ENCODE results near the gene TMCO1.

DNA sequence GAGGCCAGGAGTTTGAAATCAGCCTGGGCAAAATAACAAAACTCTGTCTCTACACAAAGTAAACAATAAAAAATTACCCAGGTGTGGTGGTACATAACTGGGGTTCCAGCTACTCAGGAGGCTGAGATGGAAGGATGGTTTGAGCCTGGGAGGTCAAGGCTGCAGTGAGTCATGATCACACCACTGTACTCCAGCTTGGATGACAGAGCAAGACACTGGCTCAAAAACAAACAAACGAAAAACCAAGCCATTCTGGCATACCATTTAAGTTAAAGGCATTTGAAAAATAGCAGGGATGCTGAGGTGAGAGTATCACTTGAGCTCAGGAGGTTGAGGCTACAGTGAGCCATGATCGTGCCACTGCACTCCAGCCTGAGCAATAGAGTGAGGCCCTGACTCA is 65.0 kb downstream of the TMCO1 start:
- TF ChIP-seq EZH2phosphoT487 (IDR thresholded peaks at IDR 0.05; ENCODE audit: borderline replicate concordance), result no peak
- TF ChIP-seq, protein P1, sequence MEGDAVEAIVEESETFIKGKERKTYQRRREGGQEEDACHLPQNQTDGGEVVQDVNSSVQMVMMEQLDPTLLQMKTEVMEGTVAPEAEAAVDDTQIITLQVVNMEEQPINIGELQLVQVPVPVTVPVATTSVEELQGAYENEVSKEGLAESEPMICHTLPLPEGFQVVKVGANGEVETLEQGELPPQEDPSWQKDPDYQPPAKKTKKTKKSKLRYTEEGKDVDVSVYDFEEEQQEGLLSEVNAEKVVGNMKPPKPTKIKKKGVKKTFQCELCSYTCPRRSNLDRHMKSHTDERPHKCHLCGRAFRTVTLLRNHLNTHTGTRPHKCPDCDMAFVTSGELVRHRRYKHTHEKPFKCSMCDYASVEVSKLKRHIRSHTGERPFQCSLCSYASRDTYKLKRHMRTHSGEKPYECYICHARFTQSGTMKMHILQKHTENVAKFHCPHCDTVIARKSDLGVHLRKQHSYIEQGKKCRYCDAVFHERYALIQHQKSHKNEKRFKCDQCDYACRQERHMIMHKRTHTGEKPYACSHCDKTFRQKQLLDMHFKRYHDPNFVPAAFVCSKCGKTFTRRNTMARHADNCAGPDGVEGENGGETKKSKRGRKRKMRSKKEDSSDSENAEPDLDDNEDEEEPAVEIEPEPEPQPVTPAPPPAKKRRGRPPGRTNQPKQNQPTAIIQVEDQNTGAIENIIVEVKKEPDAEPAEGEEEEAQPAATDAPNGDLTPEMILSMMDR (conservative IDR thresholded peaks at IDR 0.05; ENCODE audit: low read length), result no peak

All from Loucy (cell line).